ENCODE measurements around the gene SRF.

The SRF gene

DNA sequence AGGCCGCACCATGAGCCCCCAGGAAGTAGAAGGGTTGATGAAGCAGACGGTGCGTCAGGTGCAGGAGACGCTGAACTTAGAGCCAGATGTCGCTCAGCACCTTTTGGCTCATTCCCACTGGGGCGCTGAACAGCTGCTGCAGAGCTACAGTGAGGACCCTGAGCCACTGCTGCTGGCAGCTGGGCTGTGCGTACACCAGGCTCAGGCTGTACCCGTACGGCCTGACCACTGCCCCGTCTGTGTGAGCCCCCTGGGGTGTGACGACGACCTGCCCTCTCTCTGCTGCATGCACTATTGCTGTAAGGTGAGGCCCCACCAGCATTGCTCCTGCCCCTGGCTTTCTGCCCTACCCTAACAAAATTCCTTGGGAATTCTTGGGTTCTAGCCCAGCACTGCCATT, 45.1 kb downstream of the SRF start:
- DNase-seq (ENCODE audit: low read depth in 2 of 2) = no peak

DNA sequence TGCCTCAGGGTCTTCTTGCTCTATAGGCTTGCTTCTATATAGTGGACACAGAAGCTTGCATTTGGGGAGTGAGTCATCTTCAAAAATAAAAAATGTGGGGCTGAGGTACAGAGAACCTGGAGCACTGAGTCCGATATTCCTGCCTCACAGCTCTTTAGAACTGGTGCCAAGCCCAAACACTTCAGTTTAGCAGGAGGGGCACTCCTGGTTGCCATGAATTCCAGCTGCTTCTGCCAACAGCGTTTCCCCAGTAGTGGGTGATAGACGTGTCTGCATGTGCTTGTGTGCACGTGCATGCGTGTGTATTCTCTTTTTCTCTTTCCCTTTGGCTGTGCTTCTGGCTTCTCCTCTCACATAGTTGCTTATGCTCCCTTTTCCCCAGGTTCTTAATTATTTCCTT, 46.3 kb downstream of the SRF start:
- DNase-seq (ENCODE audit: low read depth in 2 of 2) = no peak

DNA sequence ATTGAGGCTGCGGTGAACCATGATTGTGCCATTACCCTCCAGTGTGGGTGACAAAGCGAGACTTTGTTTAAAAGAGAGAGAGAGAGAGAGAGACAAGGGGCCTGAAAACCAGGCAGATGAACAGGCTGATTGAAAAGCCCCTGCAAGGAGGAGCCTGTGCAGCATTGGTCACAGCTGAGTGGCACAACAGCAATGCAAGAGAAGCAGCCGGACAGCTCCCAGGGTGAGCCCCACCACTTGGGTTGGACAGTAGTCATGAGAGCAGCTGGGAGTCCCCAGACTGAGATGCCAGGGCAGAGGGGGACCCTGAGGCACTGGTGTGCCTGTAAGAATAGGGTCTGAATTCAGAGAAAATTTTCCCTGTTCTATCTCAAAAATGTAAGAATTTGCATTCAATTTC, 48.0 kb downstream of the SRF start:
- no peak for DNase-seq (ENCODE audit: low read depth in 2 of 2)

DNA sequence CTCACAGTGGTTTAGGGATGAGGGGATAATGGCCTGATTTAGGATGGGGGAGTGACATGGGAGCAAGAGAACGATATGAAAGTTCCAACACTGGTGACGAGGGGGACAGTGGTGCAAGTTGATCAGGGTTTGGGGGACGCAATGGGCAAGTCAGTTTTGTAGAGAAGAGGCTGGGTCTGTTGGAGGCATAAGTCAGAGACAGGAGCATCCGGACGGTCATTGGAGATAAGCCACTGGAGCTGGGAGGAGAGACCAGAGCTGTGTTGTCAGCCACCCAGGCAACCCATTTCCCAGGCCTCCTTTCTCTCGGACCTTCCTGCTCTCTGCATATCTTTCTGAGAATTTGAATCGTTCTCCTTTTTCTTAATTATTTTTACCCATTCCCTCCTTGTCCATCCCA, 48.7 kb downstream of the SRF start:
- no peak for DNase-seq (ENCODE audit: low read depth in 2 of 2)

DNA sequence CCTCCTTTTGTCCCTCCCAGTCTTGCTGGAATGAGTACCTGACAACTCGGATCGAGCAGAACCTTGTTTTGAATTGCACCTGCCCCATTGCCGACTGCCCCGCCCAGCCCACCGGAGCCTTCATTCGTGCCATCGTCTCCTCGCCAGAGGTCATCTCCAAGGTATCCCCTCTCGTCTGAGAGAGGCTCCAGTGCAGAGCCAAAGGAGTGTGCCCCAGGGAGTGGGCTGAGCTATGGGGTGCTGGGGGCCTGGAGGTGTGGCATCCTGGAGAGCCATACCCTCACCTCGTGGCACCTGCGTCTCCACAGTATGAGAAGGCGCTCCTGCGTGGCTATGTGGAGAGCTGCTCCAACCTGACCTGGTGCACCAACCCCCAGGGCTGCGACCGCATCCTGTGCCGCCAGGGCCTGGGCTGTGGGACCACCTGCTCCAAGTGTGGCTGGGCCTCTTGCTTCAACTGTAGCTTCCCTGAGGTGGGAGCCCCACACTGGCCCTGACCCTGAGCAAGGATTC, 49.4 kb downstream of the SRF start:
- no peak for DNase-seq (ENCODE audit: low read depth in 2 of 2)

DNA sequence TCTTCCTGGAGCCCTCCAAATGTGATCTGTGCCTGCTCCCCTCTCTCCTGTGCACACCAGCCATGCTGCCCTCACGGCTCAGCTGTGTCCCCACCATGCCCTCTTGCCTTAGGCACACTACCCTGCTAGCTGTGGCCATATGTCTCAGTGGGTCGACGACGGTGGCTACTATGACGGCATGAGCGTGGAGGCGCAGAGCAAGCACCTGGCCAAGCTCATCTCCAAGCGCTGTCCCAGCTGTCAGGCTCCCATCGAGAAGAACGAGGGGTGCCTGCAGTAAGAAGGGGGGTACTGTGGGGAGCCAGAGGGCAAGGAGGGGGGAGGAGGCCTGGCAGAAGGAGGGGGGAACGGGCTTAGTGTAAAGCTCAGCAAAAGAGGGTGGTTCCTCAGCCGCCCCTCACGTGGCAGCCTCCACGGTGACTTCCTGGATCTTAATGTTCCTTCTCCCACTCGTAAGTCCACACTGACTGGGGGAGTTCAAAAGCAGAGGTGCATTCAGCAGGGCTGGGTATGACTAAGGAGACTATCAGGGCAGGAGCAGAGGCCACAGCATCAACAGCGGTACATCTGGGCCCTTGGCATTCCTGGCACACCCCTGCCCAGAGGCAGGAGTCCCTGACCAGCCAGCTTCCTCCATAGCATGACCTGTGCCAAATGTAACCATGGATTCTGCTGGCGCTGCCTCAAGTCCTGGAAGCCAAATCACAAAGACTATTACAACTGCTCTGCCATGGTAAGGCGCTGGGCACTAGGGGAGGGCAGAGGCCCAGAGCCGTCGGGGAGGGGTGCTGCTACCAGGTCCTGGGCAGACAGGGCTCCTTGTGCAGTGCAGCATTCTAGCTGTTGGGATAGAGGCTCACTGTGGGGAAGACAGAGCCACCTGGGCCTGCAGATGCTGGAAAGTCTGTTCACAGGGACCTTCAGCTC, 50.2 kb downstream of the SRF start:
- no peak for DNase-seq (ENCODE audit: low read depth in 2 of 2)

DNA sequence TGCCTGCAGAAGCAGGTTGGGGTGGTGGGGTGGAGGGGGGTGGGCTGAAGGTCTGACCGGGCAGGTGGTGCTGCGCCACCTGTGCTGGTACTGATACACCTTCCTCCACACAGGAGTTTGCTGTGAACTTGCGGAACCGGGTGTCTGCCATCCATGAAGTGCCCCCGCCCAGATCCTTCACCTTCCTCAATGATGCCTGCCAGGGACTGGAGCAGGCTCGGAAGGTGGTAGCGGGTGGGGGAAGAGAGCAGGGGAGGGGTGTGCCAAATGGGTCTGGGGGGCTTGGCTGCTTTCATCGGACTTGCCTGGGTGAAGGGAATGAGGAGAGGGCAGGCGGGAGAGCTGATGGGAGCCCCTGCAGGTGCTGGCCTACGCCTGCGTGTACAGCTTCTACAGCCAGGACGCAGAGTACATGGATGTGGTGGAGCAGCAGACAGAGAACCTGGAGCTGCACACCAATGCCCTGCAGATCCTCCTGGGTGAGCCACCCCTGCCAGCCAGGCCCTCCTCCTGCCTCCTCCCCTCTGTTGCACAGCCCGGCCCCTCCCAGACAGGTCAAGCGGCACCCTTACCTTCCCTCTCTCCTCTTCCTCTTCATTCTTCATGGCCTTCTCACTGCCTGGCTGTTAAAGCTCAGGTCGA, 51.5 kb downstream of the SRF start:
- no peak for DNase-seq (ENCODE audit: low read depth in 2 of 2)

DNA sequence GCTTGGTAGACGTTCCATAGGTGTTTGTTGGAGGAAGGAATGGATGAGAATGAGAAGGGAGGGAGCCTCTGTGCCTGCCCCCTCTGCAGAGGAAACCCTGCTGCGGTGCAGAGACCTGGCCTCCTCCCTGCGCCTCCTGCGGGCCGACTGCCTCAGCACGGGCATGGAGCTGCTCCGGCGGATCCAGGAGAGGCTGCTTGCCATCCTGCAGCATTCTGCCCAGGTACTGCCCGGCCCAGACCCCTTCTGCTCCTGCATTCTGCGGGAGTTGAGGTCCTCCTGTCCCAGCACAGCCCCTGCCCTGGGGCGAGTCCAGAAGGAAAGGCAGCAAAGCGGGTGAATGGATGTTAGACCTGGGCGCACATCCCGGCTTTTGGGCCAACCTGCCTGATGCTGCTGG, 52.1 kb downstream of the SRF start:
- DNase-seq (ENCODE audit: low read depth in 2 of 2) = no peak

DNA sequence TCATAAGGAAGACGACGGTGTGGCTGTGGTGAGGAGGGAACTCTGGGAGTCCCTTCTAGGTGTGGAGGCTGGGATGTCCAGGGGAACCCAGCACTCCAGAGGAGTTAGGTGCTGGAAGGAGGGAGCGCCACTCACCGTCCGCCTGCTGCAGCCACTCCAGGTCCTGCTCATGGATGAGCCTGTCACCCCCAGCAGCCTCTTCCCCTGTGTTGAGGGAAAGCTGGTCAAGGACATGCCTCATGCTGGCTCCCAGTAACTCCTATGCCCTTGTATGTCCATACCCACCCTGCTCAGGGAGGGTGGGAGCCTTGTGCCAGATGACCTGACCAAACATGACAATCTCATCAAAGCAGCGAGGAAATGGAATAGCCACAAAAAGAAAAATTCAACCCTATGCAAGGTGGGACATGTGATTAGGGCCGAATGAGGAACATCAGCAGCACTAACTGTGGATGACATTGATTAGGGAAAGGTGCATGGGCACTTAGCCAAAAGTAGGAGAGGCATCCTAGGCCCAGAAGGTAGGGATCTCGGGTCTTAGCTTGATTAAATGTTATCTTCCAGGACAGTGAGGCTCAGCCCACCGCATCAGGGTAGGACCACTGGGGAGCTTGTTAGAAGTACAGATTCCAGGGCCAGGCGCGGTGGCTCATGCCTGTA, 55.3 kb downstream of the SRF start:
- DNase-seq (ENCODE audit: low read depth in 2 of 2) = no peak

DNA sequence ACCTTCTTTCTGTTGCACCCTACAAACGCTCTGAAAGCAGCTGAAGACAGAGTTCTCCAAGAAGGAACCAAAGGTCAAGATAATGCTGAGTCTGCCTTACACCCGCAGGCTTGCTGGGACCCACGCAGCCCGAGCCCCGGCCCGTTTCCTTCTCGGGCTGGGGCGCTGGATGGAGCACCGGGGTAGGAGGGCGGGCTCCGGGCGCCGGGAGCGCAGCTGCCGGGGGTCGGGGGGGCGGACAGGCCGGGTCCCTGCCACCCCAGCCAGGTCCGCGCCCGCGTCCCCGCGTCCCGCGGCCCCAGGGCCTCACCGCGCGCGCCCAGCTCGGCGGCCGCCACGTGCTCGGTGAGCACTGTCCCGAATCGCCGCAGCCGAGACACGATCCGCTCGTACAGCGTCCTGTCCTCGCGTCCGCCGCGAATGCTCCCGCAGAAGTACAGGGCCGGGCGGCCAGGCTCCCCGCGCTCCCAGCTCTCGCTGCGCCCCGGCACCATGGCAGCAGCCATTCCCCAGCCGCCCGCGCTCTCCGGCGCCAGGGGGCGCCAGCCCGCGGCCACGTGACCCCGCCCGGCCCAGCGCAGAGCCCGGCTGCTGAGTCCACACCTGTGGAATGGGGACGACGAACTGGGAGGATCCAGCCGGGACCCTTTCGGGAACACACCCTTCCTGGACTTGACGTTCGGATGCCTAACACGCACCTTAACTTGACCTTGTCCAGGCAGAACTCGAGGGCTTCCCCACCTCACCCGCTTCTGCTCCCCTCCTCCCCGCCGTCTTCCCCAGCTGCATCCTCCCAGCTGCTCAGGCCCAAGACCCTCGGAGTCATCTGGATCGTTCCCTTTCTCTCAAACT, 58.1 kb downstream of the SRF start, which contains the start of gene DNPH1:
Gene DNPH1 (minus strand): TSS at position 531 of the 852 bp plus-strand sequence. CDS start 25 bp downstream, at position 506.
- peak; percentile 71 to 74 for DNase-seq (ENCODE audit: low read depth in 2 of 2)

DNA sequence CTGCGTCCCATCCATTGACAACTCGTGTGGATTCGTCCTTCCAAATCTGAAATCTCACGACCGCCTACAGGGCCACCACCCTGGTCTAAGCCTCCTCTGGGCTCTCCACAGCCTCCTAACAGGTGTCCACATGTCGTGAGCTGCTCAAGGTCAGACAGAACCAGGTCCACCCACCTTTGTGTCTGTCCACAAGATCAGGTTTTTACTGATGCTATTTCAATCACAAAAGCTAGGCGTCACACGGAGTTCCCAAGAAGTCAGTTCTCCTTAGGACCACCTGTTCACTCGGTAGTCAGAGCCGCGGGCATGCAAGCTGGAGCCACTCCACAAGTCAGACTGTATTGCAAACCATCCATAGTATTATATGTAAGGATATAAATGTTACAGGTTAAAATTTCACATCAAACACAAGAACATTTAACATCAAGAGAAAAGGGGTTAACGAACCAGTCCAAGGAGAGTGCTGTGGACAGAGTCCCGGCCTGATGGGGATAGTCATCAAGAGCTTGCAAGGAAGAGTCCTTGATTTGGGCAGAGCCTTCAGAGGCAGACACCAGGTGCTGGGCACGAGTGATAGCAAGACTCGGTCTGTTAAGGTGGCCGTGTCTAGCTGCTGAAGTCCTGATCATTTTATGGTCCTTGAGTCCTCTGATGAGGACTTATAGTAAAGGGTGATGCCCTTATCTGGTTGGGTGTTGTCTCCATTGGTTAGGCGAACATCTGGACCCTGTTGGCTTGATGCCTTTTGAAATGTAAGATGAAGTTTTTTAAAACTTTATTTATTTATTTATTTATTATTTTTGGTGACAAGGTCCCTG, 58.9 kb downstream of the SRF start:
- DNase-seq (ENCODE audit: low read depth in 2 of 2) = no peak

DNA sequence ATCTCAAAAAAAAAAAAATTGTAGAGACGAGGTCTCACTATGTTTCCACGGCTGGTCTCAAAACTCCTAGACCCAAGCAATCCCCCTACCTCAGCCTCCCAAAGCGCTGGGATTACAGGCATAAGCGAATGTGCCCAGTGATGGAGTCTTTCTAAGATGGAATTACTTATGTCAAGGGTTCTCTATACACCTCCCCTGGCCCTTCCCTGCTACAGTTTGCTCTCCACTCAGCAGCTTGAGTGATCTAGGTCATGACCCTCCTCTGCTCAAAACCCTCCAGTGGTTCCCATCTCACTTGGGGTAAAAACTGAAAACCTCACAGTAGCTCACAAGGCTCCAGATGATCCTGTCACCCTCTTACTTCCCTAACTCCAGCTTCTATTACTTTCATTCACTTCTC, 60.0 kb downstream of the SRF start:
- no peak for DNase-seq (ENCODE audit: low read depth in 2 of 2)
